SK-N-MC (cell line): ENCODE measurements around the gene IP6K2.

Source experiments
- EZH2 ChIP-seq: fragments of 200-600 bp; sonication (generic); IDR thresholded peaks from one replicate; pipeline ENCODE4 v1.6.1; 2017; ENCODE audit warnings: antibody characterized with exemption
- FOXP2 ChIP-seq: optimal IDR thresholded peaks from 2 replicates; pipeline ENCODE3; 2011; ENCODE audit warnings: mild to moderate bottlenecking, moderate library complexity; ENCODE audit not compliant: insufficient read depth; ENCODE audit errors: extremely low read length, control extremely low read depth
- POLR2AphosphoS5 ChIP-seq: IDR thresholded peaks from 2 replicates; pipeline ENCODE4 v1.6.1; 2012; ENCODE audit warnings: mild to moderate bottlenecking, low read depth, low read length, borderline replicate concordance

DNA sequence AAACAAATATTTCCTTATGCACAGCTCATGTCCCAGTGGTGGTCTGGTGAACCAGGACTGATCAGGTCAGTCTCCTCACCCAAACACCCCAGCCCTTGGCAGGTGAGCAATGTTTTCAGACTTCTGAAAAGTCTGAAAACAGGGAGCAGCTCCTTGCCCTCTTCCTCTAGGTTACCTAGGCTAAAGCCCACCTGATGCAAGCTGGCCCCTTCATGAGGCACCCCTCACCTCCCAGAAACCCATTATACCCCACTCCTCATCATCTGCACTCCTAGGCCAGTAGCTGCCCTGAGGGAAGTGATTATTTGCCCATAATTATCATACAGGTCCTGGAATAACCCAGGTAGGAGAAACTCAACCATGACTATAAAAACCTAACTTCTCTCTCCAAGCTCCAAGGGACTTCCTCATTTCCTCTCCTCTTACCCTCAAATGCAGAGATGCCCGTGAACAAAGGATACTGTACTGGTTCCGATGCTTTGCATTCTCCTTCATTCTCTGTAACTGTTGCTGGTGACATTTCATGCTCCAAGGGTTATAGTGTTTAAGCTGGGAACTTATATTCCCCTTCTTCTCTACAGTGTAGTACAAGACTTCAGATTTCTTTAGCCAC, 26.1 kb downstream of the IP6K2 start:
- TF ChIP-seq EZH2 (no peak), POLR2AphosphoS5 (no peak), FOXP2 (no peak)
